GM23248 (cell line): ENCODE results near the gene GALNS.

Experiments
- EZH2 ChIP-seq: fragments of 200-600 bp; sonication (generic); IDR thresholded peaks from 2 replicates; pipeline ENCODE4 v1.6.1; 2018; ENCODE audit warnings: antibody characterized with exemption, mild to moderate bottlenecking; ENCODE audit not compliant: insufficient read depth, poor library complexity, severe bottlenecking
- EZH2phosphoT487 ChIP-seq: fragments of 200-600 bp; sonication (generic); IDR thresholded peaks from 2 replicates; pipeline ENCODE4 v1.6.1; 2018; ENCODE audit warnings: antibody characterized with exemption, moderate library complexity, mild to moderate bottlenecking, low read depth; ENCODE audit not compliant: insufficient read depth

GRCh38 chr16:88803264-88803987 is 53.3 kb downstream of the GALNS start, which contains the start of gene CDT1:
- TF ChIP-seq EZH2: no peak
- no peak for TF ChIP-seq EZH2phosphoT487
